Islet precursor cell (in vitro differentiated cells): ENCODE data around the gene LMBRD1.
"Not testable (repeated sequence)": the region's sequence is repeated elsewhere in the genome, so short reads cannot be mapped to it uniquely, and the experiment has no call there.

Experiments
- DNase-seq: peaks from one replicate; pipeline ENCODE4 v3.0.0-alpha.2; 2018

LMBRD1 gene

DNA sequence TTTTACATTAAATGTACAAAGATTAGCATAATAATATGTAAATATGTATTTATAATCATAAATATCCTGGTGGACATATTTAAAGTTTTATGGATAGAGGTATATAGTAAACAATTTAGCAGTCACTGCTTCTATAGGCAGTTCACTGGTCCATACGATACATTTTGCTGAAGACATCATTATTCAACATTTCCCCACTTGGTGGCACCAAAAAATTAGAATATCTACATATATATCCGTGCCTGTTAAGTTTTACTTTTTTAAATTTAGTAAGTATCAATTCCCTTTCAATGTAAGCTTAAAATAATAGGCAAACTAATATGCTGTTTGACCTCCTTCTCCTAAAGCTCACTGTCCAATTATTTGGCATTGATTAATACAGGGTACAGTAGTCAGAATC is 64.2 kb downstream of the LMBRD1 start:
- DNase-seq = no peak

DNA sequence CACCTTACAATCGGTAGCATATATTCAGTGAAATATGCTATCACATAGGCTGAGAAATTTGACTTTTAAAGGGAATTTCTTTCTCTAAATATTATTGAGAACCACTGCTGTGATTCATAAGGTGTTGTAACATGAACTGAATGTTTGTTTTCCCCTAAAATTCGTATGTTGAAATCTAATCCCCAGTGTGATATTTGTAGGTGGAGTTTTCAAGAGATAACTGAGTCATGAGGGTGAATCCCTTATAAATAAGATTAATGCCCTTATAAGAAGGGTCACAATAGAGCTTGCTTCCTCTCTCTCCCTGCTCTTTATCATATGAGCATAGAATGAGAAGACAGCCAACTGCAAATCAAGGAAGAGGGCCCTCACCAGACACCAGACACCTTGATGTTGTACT is 64.8 kb downstream of the LMBRD1 start:
- no peak for DNase-seq

DNA sequence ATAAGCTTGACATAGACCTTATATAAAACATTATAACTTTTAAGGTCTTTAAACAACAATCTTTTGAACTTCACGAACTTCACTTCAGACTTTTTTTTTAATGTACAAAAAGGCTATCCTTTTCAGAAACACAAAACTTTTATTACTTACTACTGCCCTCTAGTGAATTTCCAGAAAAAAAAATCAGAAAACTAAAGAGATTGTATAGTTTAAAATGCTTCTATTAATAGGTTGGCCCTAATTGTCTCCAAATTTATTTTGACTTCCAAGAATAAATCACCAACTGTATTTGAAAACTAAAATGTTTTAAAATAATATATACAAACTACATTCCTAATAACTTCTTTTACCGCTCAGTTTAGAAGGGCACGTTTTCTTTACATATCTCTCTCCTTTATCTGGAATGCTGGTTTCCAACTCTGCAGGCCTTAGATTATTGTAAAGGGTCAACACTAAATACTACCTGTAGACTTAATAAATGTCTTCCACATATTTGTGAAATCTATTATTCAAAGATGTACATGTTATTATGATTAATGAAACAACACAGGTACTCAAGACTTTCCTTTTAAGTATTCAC is 66.8 kb downstream of the LMBRD1 start:
- DNase-seq = no peak

DNA sequence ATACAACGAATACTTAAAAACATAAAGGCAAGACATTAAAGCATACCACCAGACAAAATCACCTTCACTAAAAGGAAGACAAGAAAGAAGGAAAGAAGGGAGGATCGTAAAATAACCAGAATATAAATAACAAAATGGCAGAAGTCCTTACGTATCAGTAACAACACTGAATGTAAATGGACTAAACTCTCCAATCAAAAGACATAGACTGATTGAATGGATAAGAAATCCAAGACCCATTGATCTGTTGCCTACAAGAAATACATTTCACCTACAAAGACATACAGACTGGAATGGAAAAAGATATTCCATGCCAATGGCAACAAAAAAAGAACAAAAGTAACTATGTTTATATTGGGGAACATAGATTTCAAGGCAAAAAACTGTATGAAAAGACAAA is 74.1 kb downstream of the LMBRD1 start:
- no peak for DNase-seq

DNA sequence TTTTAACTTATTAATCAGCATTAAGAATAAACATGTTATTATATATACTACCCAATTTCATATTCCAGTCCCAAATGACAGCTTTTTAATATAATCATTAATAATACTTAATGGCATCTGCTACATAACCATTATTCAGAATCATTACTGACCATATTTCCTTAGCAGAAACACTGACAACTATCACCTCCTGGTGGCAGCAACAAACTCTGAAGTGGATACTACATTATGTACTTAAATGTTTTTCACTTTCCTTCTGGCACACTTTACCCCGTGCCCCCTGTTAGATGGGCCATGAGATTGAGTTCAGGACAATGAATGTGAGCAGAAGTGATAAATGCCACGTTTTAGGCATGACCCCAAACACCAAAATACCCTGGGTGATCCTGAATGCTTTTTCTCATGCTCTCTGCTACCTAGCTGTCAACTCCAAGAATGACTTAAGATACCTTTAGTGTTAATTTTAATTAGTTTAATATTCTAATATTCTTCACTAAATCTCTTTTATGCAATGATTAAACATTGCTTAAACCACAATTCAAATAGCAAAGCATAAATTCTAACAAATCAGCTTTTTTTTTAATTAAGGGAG is 77.1 kb downstream of the LMBRD1 start:
- no peak for DNase-seq

DNA sequence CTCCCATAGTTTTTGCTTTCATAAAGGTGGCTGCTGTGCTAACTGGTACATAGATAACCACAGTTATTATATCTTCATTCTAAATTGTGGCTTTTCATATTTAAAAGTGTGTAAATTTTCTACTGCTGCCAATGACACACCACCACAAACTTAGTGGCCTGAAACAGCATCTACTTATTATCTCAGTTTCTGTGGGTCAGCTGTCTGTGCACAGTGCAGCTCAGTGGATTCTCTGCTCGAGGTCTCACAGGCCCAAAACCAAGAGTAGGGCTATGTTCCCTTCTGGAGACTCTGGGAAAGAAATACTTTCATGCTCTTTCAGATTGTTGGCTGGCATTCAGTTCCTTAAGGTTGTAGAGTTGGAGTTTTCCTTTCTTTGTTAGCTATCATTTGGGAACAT is 90.1 kb downstream of the LMBRD1 start:
- no peak for DNase-seq

DNA sequence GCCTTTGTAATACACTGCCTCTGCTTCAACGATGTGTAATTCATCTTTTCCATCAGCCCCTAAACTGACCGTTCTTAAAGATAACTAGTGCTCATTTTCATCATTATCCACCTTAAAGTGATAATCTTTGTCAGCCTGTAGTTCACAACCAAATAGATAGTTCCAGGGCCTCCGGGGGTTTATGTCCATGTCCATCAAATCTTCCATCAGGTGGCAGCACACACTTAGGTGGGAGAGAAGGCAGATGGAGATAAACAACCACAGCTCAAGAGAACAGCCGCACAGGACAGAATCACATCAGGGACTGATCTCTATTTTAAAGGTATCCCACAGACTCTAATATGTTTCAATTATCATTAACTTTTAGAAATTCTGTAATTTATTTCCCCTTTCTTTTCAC is 90.9 kb downstream of the LMBRD1 start:
- DNase-seq = no peak

DNA sequence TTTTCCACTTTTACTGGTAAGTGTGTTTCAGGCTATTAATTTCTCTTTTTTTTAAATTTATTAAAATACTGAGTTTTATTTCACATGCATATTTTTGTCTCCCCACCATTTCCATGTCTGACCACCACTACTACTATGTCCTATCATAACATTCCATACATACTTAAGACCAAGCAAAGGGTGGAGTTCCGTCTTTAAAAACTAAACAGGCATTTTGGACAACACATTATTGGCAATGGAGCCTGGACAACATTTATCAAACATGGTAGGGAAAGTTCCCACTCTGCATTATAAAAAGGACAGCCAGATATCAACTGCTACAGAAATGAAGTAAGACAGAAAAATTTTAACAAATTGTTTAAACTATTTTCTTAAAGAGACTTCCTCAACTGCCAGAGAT is 91.9 kb downstream of the LMBRD1 start:
- DNase-seq = no peak

DNA sequence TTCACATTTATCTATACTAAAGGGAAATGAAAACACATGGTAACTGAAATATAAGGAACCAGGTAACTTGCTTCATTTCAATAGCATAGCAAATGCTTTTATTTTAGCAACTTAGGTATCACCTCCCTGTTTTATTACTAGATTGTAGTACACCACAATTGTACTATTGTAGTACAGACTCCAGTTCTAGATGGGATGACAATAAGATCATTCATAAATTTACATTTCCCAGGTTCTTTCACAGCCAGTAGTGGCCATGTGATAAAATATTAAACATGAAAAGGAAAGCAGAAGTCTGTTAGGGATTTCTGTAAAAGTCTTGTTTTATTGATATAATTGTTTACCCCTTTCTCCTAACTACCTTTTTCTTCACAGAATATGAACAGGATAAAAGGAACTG is 97.2 kb downstream of the LMBRD1 start:
- DNase-seq = no peak

DNA sequence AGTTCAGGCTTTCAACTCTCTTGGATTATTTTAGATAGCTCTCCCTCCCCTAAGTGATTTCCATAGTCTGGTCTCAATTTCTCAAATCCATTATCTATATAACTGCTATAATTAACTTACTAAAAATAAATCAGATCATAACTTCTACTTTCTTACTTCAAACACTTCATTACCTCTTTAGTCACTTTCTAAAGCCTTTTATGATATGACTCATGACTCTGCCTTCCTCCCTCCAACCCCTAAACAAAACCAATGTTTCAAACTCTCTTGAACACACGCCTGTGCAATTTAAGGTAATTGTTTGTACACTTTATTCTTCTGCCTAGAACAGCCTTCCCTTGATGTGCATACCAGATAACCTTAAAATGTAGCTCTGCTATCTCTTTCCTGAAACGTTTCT is 100.5 kb downstream of the LMBRD1 start:
- no peak for DNase-seq

DNA sequence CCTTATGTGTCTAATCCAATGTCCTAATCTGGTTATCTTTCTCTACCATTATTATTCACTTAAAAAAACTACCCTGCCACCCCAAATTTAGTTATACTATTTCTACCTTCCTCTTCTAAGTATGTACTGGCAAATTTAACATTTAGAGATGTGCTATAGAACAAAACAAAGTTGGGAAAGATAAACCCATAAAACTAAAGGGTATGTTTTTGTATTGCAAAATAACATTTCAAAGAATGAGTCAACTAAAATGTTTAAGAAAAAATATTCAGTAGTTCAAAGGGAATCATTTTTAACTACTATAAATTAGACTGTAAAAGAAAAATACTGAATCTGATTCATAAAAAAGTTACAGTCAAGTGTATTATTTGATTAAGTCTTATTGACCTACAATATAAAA is 103.0 kb downstream of the LMBRD1 start:
- no peak for DNase-seq

DNA sequence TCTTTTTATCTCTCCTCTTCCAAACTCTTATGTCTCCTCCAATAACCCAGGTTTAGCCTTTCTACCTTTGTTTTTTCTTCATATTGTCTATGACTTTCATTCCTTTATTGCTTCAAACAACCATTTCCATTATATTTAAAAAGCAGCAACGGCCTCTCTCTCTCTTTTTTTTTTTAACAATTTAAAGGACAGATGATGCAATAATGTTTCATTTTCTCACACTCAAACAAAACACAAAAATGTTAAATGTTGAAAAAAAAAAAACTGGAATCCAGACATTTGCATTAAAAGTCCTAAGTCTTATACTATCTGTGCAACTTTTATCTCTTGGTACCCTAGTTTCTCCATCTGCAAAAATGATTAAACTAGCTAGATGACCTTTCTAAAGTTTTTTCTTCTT is 105.8 kb downstream of the LMBRD1 start:
- no peak for DNase-seq

DNA sequence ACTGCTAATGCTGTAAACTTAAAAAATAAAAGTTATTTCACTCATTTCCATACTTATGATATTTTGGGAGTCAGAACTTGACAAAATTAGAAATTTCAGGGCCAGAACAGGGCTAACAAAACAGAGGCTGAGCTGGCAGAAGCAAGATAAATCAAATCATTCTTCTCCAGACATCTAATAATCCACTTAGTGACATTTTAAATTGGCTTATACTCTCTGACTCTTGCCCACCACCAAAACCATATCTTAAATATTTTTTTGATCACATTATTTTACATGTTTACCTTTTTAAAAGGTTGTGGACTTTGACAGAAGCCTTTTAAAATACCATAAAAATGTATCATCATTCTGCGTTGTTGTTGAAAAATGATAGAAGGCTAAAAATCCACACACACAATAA is 116.5 kb downstream of the LMBRD1 start:
- DNase-seq = no peak

DNA sequence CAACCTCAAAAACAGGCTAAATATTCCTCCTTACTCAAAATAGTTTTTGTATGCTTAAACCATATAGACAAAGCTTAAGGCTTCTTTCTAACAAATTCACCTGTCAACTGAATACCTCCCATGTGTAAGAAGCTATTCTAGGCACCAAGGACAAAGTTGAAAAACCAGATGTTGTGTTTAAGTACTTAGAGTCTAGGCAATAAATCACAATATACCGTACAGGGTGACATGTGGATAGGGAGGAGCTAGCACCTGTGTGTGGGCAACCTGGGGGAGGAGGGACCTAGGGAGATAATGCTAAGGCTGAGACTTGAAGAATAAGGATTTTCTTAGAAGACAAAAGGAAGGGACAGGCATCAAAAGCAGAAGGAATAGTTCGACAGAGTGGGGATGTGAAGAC is 123.5 kb downstream of the LMBRD1 start:
- DNase-seq = no peak

DNA sequence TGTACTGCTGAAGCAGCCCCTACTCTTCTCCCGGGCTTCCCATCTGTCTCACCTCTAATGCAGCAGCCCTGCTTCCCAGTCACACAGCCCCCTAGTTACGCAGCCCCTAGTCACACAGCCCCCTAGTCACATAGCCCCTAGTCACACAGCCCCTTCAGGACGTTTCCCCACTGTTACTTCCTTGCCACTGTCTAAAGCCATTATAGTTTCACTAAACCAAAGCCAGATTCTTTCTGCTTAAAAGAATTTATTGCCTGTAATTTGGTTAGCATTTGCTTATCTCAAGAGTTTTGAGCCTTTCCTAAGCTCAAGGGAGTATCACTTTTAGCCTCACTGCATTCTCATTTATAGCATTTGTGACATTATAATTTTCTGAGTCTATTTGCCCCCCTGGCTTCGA is 127.9 kb downstream of the LMBRD1 start:
- no peak for DNase-seq

DNA sequence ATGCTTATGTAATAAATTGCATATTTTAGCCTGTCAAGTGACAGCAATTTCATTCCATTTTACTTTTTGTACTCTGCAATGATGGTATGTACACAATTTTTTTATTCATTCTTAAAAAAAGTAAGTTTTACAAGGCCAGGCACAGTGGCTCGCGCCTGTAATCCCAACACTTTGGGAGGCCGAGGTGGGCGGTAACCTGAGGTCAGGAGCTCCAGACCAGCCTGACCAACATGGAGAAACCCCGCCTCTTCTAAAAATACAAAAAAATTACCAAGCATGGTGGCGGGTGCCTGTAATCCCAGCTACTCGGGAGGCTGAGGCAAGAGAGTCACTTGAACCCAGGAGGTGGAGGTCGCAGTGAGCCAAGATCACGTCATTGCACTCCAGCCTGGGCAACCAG is 130.0 kb downstream of the LMBRD1 start:
- DNase-seq = not testable (repeated sequence)

DNA sequence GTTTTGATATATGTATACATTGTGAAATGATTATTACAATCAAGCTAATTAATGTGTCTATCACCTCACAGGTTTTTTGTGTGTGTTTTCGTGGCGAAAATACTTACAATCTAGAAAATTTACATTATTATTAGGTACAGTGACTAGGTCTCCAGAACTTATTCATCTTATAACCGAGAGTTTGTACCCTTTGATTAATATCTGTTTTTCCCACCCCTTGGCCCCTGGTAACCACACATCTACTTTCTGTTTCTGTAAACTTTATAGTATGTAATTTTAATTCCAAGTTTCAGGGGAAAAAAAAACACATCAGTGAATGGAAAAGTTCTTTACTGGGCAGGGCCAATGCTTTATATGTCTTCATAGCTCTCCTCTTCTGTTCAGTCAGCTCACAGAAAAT is 131.4 kb downstream of the LMBRD1 start:
- DNase-seq = no peak

DNA sequence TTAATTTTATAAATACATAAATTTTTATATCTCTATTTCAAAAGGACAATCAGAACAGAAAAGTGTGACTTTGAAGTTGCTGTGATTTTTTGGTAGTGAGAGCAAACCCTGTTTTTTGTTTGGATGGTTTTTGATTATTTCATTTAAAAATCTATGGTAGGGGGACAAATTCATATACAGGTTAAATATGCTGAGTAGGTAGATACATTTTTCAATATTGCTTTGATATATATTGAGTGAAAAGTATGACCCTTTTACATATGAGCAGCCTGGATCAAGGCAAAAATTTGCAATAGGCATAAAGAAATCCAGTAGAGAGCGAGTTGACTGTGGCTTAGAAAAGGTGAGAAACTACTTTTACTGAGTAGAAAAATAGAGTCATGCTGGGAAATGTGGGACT is 132.3 kb downstream of the LMBRD1 start:
- DNase-seq = no peak

DNA sequence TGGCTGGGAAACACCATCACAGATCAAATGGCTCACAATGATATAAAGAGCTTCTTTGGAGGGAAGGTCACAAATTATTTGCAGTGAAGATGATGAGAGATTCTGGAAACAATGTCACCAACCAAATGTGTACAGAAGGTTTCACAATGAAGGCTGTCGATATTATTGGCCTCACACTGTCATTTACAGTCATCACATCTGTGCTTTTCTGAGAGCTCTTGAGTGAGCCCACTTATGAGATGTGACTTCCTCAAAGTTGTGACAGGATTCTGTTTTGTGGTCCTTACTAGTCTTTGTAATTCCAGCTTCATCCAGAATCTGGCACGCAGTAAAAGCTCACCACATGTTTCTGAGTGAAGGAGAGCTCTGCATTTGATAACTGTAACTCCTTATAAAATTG is 133.6 kb downstream of the LMBRD1 start:
- DNase-seq = no peak

DNA sequence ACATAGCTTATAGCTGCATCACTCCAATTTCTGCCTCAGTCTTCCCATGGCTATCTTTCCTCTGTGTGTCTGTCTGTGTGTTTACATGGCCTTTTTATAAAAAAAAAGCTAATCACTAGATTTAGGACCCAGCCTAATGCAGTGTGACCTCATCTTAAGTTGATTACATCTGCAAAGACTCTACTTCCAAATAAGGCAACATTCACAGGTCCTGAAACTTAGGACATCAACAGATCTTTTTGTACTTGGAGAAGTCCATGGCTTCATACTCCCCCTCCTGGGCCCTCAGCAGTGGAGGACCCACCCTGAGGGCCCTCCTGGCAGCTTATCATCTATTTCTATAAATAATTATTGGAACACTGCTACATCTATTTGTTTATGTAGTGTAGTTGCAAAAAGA is 146.1 kb downstream of the LMBRD1 start:
- DNase-seq = no peak

DNA sequence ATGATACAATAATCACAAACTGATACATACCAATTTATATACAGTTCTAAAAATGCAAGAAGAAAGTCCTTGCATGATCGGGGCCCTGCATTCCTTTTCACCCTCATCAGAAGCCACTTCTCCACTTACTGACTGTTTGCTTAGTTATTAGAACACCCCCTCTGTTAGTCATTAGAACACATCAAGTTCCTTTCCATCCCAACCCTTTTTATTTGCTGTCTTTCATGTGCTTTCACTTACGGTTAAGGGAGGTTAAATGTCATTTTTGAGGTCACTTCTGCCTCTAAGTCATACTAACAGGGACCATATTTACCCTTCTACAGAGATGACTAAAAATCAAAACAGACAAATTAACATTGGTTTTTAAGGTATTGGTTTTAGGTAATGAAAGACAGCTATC is 149.1 kb downstream of the LMBRD1 start:
- no peak for DNase-seq

DNA sequence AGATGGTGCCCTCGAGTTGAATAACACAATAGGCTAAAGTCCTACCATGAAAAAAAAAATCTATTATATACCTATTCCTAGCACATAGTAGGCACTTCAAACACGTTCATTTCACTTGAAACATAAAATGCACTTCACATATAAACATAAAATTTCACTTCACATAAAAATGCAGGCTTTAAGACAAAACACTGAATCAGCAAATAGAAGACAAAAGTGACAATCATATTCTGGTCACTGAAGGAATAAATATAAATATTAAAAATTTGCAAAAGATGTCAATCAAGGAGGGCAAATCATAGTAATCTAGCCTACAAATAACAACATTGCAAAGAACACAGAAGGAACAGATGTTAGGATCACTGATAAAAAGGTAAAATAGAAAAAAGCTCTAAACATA is 153.1 kb downstream of the LMBRD1 start:
- no peak for DNase-seq

DNA sequence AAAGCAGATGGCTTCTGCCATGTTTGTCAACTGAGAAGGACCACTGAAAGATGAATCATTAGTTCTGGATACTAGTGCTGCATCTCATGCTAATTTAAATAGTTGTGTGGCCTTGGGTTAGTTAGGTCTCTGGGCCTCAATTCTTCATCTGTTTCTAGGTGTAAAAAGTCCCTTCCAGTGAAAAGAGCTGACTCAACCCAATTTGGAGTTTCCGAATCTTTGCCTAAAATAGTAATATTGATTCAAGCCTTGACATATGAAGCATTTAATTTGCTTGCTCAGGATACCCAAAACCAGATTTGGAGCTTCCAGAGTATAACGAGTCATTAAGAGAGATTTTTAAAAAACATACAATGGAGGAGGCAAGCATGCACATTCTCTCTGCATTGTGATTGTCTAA is 163.9 kb downstream of the LMBRD1 start:
- DNase-seq = no peak

DNA sequence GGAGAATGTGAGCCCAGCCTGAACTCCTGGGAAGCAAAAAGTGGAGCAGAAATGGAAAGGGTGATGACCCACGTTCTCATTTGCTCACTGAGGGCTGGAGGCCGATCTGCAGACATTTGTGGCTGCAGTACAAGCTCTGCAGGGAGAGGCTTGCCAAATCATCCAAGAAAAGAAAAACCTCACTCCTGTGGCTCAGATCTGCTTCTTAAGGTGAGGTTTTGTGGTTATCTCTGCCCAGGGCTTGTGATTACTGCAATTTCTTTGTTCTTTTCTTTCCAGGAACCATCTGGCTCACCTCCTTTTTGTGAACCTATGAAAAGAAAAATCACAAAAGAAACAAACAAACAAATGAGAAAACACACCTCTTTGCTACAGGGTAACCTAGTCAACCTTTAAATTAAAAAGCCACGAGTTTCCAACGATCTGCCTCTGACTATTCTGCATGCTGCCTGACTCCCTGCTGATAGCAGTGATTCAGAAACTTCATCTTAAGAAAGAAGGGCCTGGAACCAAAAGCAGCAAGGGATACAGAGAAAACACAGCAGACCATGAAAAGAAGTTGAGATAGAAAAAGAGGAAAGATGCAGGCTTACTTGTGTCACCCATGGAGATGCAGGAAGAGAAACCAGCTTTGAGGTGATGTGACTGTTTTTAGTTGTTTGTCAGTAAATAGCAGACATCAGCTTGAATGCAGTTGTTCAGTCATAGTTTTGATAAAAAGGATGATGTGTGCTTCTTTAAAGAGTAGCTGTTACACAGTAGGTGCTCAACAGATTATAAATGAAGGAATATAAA is 165.1 kb downstream of the LMBRD1 start:
- no peak for DNase-seq

DNA sequence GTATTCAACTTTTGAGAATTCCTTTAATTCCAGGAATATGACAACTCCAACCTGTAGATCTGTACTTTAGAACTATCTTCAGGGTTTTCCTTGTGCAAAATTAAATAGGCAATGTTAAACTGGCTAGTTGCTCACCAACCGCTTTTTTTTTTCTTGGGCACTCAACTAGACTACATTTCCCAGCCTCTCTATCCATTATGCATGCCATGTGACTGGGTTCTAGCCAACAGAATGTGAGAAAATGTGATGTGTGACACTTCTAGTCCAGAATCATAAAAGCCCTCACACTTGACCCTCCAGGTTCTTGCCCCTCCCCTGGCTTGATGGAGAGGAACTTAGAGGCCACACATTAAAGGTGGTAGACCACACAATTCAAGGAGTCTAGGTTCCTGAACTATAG is 166.0 kb downstream of the LMBRD1 start:
- no peak for DNase-seq
